ENCODE results near the gene CFB.

- TF ChIP-seq CTCF (conservative IDR thresholded peaks at IDR 0.05 in 1 of 2, IDR thresholded peaks at IDR 0.05 in 1 of 2; ENCODE audit: extremely low read depth in 1 of 2, insufficient read depth in 1 of 2, low read depth in 1 of 2, low read length in 2 of 2) = no peak
- no peak for TF ChIP-seq EZH2 (IDR thresholded peaks at IDR 0.05; ENCODE audit: borderline replicate concordance, low read length)
Measured at GRCh38 chr6:31896493-31896855, 49.4 kb upstream of the CFB start.
